Caco-2 (cell line): ENCODE data around the gene DMXL2. TPM values are rescaled to one million over a fixed set of nuclear protein-coding genes. Genes with fewer than 3 reads are reported as not detected.
"Not testable (repeated sequence)": the region's sequence is repeated elsewhere in the genome, so short reads cannot be mapped to it uniquely, and the experiment has no call there.

Source experiments
- BruUV-seq: library from RNA; stranded (reverse); fragments of 400-500 nt; replicated peaks from 2 replicates; lab custom pipeline; 2021; lab: Mats Ljungman, UMichigan
- CTCF ChIA-PET: fragments of 300-600 bp; sonication (Branson Sonifier 250); formaldehyde crosslinking; loops from one replicate; lab custom pipeline; 2022; ENCODE audit warnings: antibody characterized with exemption; lab: Charles Lee
- POLR2A ChIA-PET: fragments of 300-600 bp; sonication (Branson Sonifier 250); formaldehyde crosslinking; loops from one replicate; lab custom pipeline; 2022; ENCODE audit warnings: antibody characterized with exemption; lab: Charles Lee
- DNase-seq, 2 experiments: peaks; one replicate each; pipeline versions ENCODE4 v3.0.0 to v3.0.0-alpha.2; 2020 to 2022
- H3K27me3 ChIP-seq: replicated peaks from 2 replicates; pipeline ENCODE4 v1.6.0; 2011; ENCODE audit warnings: low read length; ENCODE audit not compliant: control insufficient read depth, insufficient read depth
- H3K36me3 ChIP-seq: 2 replicates; pipeline ENCODE4 v1.5.1; 2011; ENCODE audit warnings: low read length; ENCODE audit not compliant: control insufficient read depth, insufficient read depth
- H3K4me1 ChIP-seq: fragments of 250-450 bp; sonication (Bioruptor Pico); 2 replicates; pipeline ENCODE4 v1.5.1; 2020; ENCODE audit warnings: mild to moderate bottlenecking
- H3K4me3 ChIP-seq: 2 replicates; pipeline ENCODE4 v1.5.1; 2011; ENCODE audit warnings: low read depth, mild to moderate bottlenecking, control low read depth, low read length
- H3K9me3 ChIP-seq: fragments of 250-450 bp; sonication (Bioruptor Pico); 2 replicates; pipeline ENCODE4 v1.5.1; 2020; ENCODE audit warnings: mild to moderate bottlenecking, moderate library complexity
- H3K27ac Mint-ChIP-seq: one replicate; pipeline ENCODE4 v1.8.0; 2022; ENCODE audit warnings: mixed read lengths; ENCODE audit not compliant: unreplicated experiment
- H3K27me3 Mint-ChIP-seq: one replicate; pipeline ENCODE4 v1.8.0; 2022; ENCODE audit warnings: mixed read lengths; ENCODE audit not compliant: insufficient read depth, unreplicated experiment
- H3K36me3 Mint-ChIP-seq: one replicate; pipeline ENCODE4 v1.8.0; 2022; ENCODE audit warnings: mild to moderate bottlenecking, mixed read lengths; ENCODE audit not compliant: insufficient read depth, unreplicated experiment
- H3K4me1 Mint-ChIP-seq: one replicate; pipeline ENCODE4 v1.8.0; 2022; ENCODE audit warnings: low read depth, mixed read lengths; ENCODE audit not compliant: unreplicated experiment
- H3K4me3 Mint-ChIP-seq: one replicate; pipeline ENCODE4 v1.8.0; 2022; ENCODE audit warnings: mild to moderate bottlenecking, moderate library complexity, mixed read lengths; ENCODE audit not compliant: unreplicated experiment
- H3K9me3 Mint-ChIP-seq: one replicate; pipeline ENCODE4 v1.8.0; 2022; ENCODE audit warnings: mixed read lengths; ENCODE audit not compliant: unreplicated experiment
- intact Hi-C: fragments of 100-400 bp; cut with micrococcal nuclease; formaldehyde crosslinking; loops from one replicate; pipeline ENCODE4 v1.10.0; 2022; ENCODE audit not compliant: unreplicated experiment
- total RNA-seq: library from RNA; stranded (reverse); gene quantifications from 2 replicates; pipeline ENCODE4 v1.2.3, GENCODE V29; 2022
- TF ChIP-seq, protein P1 (sequence below), 2 experiments: fragments of 200-600 bp in 1 of 2; IDR thresholded peaks; 1 replicate in 1 of 2; 2 replicates in 1 of 2; pipeline versions ENCODE4 v1.5.1 to v1.8.0; 2011 to 2022; ENCODE audit warnings: antibody characterized with exemption in 1 of 2, control low read depth in 1 of 2, inconsistent platforms in 1 of 2, low read depth in 1 of 2, low read length in 1 of 2, mild to moderate bottlenecking in 1 of 2, moderate library complexity in 1 of 2; ENCODE audit not compliant: insufficient read depth in 1 of 2, severe bottlenecking in 1 of 2, unreplicated experiment in 1 of 2

The DMXL2 gene
- total RNA-seq, 1 experiment from 2014 or later = 7.5 TPM

DNA sequence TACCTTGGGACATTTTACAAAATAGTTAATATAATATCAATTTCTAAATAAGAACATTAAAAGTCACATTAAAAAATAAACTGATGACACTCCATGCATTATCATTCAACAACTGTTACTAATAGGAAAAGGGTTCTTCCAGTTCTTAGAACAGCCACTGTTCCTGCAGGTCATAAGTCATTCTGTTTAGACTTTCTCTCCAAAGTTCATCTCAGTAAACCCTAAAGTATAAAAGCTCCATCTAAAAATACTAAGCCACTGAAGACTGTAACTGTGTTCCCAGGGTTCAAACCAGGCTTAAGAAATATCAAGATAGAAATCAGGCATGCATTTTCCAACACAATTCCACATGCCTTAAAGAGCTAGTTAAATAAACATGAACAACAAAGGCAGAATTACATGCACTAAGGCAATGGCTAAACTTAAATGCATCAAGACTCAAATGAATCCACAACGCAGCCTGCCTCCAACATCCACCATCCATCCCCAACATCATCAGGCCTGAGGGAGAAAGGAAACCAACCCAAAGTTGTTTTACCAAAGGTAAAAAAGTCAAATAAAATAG is 46.2 kb downstream of the DMXL2 start:
- DNase-seq = no peak
- intact Hi-C loops = no loop called here
- CTCF ChIA-PET = no interaction called here

DNA sequence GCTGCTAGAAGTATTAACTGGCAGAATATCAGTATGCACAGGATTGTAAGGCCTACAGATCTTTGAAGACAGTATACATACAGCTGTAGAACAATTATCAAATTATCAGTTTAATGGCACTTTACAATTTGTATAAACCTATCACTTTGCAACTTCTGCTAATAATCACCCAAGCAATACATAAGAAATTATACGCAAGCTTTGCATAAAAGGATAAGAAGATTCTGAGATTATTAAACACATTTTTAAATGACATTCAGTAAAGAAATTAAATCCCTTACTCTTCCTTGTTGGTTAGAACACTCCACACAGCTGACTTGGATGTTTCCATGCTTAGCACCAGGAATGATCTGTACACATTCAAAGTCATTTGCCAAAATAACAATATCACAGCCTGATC is 46.8 kb downstream of the DMXL2 start:
- H3K27me3 ChIP-seq = no peaks in the 10 kb centered on the region

More for the DNA sequence above, 46.2 kb downstream of the DMXL2 start:
- Histone ChIP-seq H3K4me1 (peaks cover 8% of the 10 kb centered on the region; the same call in 1 of the 2 replicates), H3K9me3 (no peaks in the 10 kb centered on the region), H3K4me3 (no peak overlapping the region), H3K27me3 (no peaks in the 10 kb centered on the region), H3K36me3 (no peaks in the 10 kb centered on the region)
- H3K27ac Mint-ChIP-seq = no peak overlapping the region
- TF ChIP-seq, protein P1, sequence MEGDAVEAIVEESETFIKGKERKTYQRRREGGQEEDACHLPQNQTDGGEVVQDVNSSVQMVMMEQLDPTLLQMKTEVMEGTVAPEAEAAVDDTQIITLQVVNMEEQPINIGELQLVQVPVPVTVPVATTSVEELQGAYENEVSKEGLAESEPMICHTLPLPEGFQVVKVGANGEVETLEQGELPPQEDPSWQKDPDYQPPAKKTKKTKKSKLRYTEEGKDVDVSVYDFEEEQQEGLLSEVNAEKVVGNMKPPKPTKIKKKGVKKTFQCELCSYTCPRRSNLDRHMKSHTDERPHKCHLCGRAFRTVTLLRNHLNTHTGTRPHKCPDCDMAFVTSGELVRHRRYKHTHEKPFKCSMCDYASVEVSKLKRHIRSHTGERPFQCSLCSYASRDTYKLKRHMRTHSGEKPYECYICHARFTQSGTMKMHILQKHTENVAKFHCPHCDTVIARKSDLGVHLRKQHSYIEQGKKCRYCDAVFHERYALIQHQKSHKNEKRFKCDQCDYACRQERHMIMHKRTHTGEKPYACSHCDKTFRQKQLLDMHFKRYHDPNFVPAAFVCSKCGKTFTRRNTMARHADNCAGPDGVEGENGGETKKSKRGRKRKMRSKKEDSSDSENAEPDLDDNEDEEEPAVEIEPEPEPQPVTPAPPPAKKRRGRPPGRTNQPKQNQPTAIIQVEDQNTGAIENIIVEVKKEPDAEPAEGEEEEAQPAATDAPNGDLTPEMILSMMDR (IDR thresholded peaks at IDR 0.05; ENCODE audit: insufficient read depth in 1 of 2, low read depth in 1 of 2, low read length in 1 of 2, severe bottlenecking in 1 of 2, unreplicated experiment in 1 of 2) = no peak
- POLR2A ChIA-PET = no interaction called here
- H3K9me3 Mint-ChIP-seq = no peaks in the 10 kb centered on the region
- no peaks in the 10 kb centered on the region for H3K27me3 Mint-ChIP-seq
- BruUV-seq = no TSS peak
- H3K4me1 Mint-ChIP-seq = peaks cover 9% of the 10 kb centered on the region
- no peaks in the 10 kb centered on the region for H3K36me3 Mint-ChIP-seq
- H3K4me3 Mint-ChIP-seq = no peak overlapping the region

DNA sequence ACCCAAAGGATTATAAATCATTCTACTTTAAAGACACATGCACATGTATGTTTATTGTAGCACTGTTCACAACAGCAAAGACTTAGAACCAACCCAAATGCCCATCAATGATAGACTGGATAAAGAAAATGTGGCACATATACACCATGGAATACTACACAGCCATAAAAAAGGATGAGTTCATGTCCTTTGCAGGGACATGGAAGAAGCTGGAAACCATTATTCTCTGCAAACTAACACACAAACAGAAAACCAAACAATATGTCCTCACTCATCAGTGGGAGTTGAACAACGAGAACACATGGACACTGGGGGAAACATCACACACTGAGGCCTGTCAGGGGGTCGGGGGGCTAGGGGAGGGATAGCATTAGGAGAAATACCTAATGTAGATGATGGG is 49.2 kb downstream of the DMXL2 start:
- H3K27me3 ChIP-seq, POLR2A ChIA-PET, H3K4me1 Mint-ChIP-seq, H3K36me3 ChIP-seq, H3K9me3 ChIP-seq, H3K4me3 Mint-ChIP-seq, H3K9me3 Mint-ChIP-seq, intact Hi-C loops, H3K4me1 ChIP-seq, DNase-seq, H3K36me3 Mint-ChIP-seq, H3K27ac Mint-ChIP-seq, H3K27me3 Mint-ChIP-seq, CTCF ChIA-PET, BruUV-seq, H3K4me3 ChIP-seq: not testable (repeated sequence)

More for the DNA sequence above, 46.8 kb downstream of the DMXL2 start:
- Mint-ChIP-seq H3K9me3 (no peaks in the 10 kb centered on the region), H3K4me3 (no peak overlapping the region), H3K27me3 (no peaks in the 10 kb centered on the region), H3K27ac (no peak overlapping the region), H3K4me1 (peaks cover 9% of the 10 kb centered on the region), H3K36me3 (no peaks in the 10 kb centered on the region)
- H3K36me3 ChIP-seq = no peaks in the 10 kb centered on the region
- H3K4me3 ChIP-seq = no peak overlapping the region
- no peaks in the 10 kb centered on the region for H3K9me3 ChIP-seq
- ChIA-PET CTCF (no interaction called here), POLR2A (no interaction called here)
- TF ChIP-seq, protein P1 (IDR thresholded peaks at IDR 0.05; ENCODE audit: insufficient read depth in 1 of 2, low read depth in 1 of 2, low read length in 1 of 2, severe bottlenecking in 1 of 2, unreplicated experiment in 1 of 2) = no peak
- intact Hi-C loops = no loop called here
- BruUV-seq = no TSS peak
- peaks cover 8% of the 10 kb centered on the region; the same call in 1 of the 2 replicates for H3K4me1 ChIP-seq
- no peak for DNase-seq

DNA sequence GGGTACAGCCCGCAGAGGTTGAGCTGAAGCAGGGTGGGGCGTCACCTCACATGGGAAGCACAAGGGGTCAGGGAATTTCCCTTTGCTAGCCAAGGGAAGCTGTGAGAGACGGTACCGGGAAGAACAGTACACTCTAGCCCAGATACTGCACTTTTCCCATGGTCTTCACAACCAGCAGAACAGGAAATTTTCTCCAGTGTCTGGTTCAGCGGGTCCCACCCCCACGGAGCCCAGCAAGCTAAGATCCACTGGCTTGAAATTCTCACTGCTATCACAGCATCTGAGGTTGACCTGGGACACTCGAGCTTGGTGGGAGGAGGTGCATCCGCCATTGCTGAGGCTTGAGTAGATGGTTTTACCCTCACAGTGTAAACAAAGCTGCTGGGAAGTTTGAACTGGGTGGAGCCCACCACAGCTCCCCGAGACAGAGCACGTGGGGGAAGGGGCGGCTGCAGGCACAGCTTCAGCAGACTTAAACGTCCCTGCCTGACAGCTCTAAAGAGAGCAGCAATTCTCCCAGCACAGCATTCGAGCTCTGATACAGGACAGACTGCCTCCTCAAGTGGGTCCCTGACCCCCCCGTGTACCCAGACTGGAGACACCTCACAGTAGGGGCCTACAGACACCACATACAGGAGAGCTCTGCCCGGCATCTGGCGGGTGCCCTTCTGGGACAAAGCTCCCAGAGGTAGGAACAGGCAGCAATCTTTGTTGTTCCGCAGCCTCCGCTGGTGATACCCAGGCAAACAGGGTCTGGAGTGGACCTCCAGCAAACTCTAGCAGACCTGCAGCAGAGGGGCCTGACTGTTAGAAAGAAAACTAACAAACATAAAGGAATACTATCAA is 53.4 kb downstream of the DMXL2 start:
- H3K27me3 ChIP-seq, H3K36me3 Mint-ChIP-seq, BruUV-seq, H3K36me3 ChIP-seq, DNase-seq, H3K9me3 ChIP-seq, H3K4me3 Mint-ChIP-seq, H3K4me3 ChIP-seq, H3K27me3 Mint-ChIP-seq, H3K9me3 Mint-ChIP-seq, H3K4me1 ChIP-seq, intact Hi-C loops, H3K27ac Mint-ChIP-seq, CTCF ChIA-PET, H3K4me1 Mint-ChIP-seq, POLR2A ChIA-PET: not testable (repeated sequence)
